K562 (cell line): ENCODE measurements around the gene CEP192. TPM values are rescaled to one million over a fixed set of nuclear protein-coding genes. Genes with fewer than 3 reads are reported as not detected.

ENCODE experiments used
- ATAC-seq: fragments of 200-7000 bp; cut with Tn5 transposase; 3 replicates; pipeline ENCODE4 v1.9.1; 2020; ENCODE audit warnings: moderate library complexity
- BruUV-seq: library from RNA; stranded (reverse); fragments of 400-500 nt; replicated peaks from 2 replicates; lab custom pipeline; 2021; lab: Mats Ljungman, UMichigan
- CTCF ChIA-PET: fragments of 300-600 bp; formaldehyde crosslinking; extraction: SDS; loops from one replicate; lab custom pipeline; 2021; ENCODE audit warnings: low intra/inter-chr PET ratio; lab: Yijun Ruan, JAX
- POLR2A ChIA-PET: fragments of 300-600, 350-650 bp; sonication (Branson Sonifier 250); formaldehyde crosslinking; extraction: SDS; loops from one replicate; lab custom pipeline; 2021; ENCODE audit warnings: antibody characterized with exemption, inconsistent platforms; lab: Yijun Ruan, JAX
- DNase-seq, 4 experiments: peaks; one replicate each; pipeline versions ENCODE4 v3.0.0 to v3.0.0-alpha.2; 2011 to 2018; ENCODE audit warnings: low spot score in 3 of 4, mixed read lengths in 3 of 4; ENCODE audit errors: extremely low read depth in 1 of 4
- FAIRE-seq: peaks from 2 replicates; lab custom pipeline; 2011; peaks lifted over from hg19 to GRCh38; lab: Jason Lieb, UNC
- H2AFZ ChIP-seq: 2 replicates; pipeline ENCODE4 v1.6.0; 2011; ENCODE audit warnings: low read depth, low read length, control low read depth, inconsistent platforms
- H3K27ac ChIP-seq: fragments of 200-600 bp; 3 replicates; pipeline ENCODE4 v1.8.0; 2011; ENCODE audit warnings: low read depth, mild to moderate bottlenecking, control low read depth, inconsistent platforms, low read length, moderate library complexity, mixed read lengths; ENCODE audit errors: extremely low read depth
- H3K27me3 ChIP-seq, 2 experiments: fragments of 300-600 bp in 1 of 2; 2 replicates in 1 of 2; 3 replicates in 1 of 2; pipeline versions ENCODE4 v1.6.0 to v1.8.0; 2011; ENCODE audit warnings: inconsistent platforms in 2 of 2, low read length in 2 of 2, mild to moderate bottlenecking in 1 of 2, mixed read lengths in 1 of 2, moderate library complexity in 1 of 2; ENCODE audit not compliant: control insufficient read depth in 2 of 2, insufficient read depth in 2 of 2
- H3K36me3 ChIP-seq: fragments of 300-600 bp; 3 replicates; pipeline ENCODE4 v1.8.0; 2011; ENCODE audit warnings: mild to moderate bottlenecking, low read length, inconsistent platforms; ENCODE audit not compliant: control insufficient read depth, insufficient read depth
- H3K4me1 ChIP-seq, 2 experiments: fragments of 200-600 bp in 1 of 2; replicated peaks in 1 of 2; 2 replicates in 1 of 2; 3 replicates in 1 of 2; pipeline versions ENCODE4 v1.5.1 to v1.8.0; 2011; ENCODE audit warnings: inconsistent platforms in 2 of 2, low read length in 2 of 2, mild to moderate bottlenecking in 1 of 2, mixed read lengths in 1 of 2, moderate library complexity in 1 of 2; ENCODE audit not compliant: control insufficient read depth in 2 of 2, insufficient read depth in 2 of 2
- H3K4me2 ChIP-seq: 2 replicates; pipeline ENCODE4 v1.6.1; 2011; ENCODE audit warnings: low read length, control low read depth, inconsistent platforms, mixed read lengths; ENCODE audit not compliant: insufficient read depth
- H3K4me3 ChIP-seq: fragments of 200-600 bp; sonication (generic), shearing (Covaris generic); 2 replicates; pipeline ENCODE4 v1.5.1; 2016; ENCODE audit warnings: control low read depth, inconsistent platforms
- H3K79me2 ChIP-seq: fragments of 200-600 bp; 3 replicates; pipeline ENCODE4 v1.8.0; 2011; ENCODE audit warnings: low read length, inconsistent platforms; ENCODE audit not compliant: control insufficient read depth, insufficient read depth
- H3K9ac ChIP-seq, 2 experiments: 2 replicates each; pipeline versions ENCODE4 v1.6.0 to v1.6.1; 2011; ENCODE audit warnings: low read depth in 2 of 2, low read length in 2 of 2, control low read depth in 1 of 2, inconsistent platforms in 1 of 2, mild to moderate bottlenecking in 1 of 2, mixed read lengths in 1 of 2; ENCODE audit not compliant: insufficient read depth in 1 of 2
- H3K9me1 ChIP-seq: one replicate; pipeline ENCODE4 v1.6.0; 2011; ENCODE audit warnings: inconsistent platforms, mild to moderate bottlenecking, low read length, moderate library complexity; ENCODE audit not compliant: control insufficient read depth, insufficient read depth
- H3K9me3 ChIP-seq: replicated peaks from 2 replicates; pipeline ENCODE4 v1.5.1; 2011; ENCODE audit warnings: low read depth, low read length, inconsistent platforms; ENCODE audit not compliant: control insufficient read depth, insufficient read depth
- H4K20me1 ChIP-seq: replicated peaks from 2 replicates; pipeline ENCODE4 v1.6.1; 2011; ENCODE audit warnings: low read length, inconsistent platforms, mixed read lengths; ENCODE audit not compliant: control insufficient read depth, insufficient read depth
- GTF2A2 ChIP-seq: IDR thresholded peaks from 2 replicates; pipeline ENCODE4 v1.6.1; 2016; ENCODE audit warnings: mild to moderate bottlenecking, missing genetic modification characterization, missing compliant biosample characterization
- HDAC2 ChIP-seq: fragments of 450-650 bp; IDR thresholded peaks from 2 replicates; pipeline ENCODE4 v1.6.1; 2016; ENCODE audit warnings: mild to moderate bottlenecking
- NFRKB ChIP-seq: fragments of 450-650 bp; IDR thresholded peaks from 2 replicates; pipeline ENCODE4 v1.6.1; 2016; ENCODE audit warnings: low read depth
- RBM15 ChIP-seq: fragments of 200-400 bp; formaldehyde crosslinking; IDR thresholded peaks from 2 replicates; pipeline ENCODE4 v1.6.1; 2018; ENCODE audit warnings: mild to moderate bottlenecking, low read length, moderate library complexity; ENCODE audit not compliant: insufficient read depth
- ZC3H8 ChIP-seq: fragments of 450-650 bp; IDR thresholded peaks from 2 replicates; pipeline ENCODE4 v1.6.1; 2017
- ZNF143 ChIP-seq: sonication (generic); formaldehyde crosslinking; IDR thresholded peaks from 2 replicates; pipeline ENCODE4 v1.9.0; 2022; ENCODE audit warnings: mild to moderate bottlenecking, missing genetic modification reagents
- WGBS: fragments of 100-300 bp; shearing (Covaris generic); methylation state at CpG from one replicate; pipeline ENCODE4 v1.1.6; 2016; ENCODE audit warnings: low coverage, mixed read lengths; ENCODE audit not compliant: insufficient coverage; ENCODE audit errors: missing lambda C conversion rate; 5-methylcytosine and 5-hydroxymethylcytosine counted together
- in situ Hi-C: fragments of 300-500 bp; cut with MboI; formaldehyde crosslinking; loops from 4 replicates; pipeline ENCODE4 v1.15.0; 2018; ENCODE audit warnings: inconsistent platforms, mixed read lengths
- intact Hi-C: fragments of 100-400 bp; cut with micrococcal nuclease; formaldehyde crosslinking; loops from 2 replicates; pipeline ENCODE4 v1.14.2; 2022
- polyA plus RNA-seq, 8 experiments: library from polyadenylated mRNA; depleted of rRNA in 4 of 8; stranded (reverse) in 5 of 8; unstranded in 3 of 8; fragments of >200 nt; fragmentation: Nextera tagmentation in 2 of 8; fragmentation: Illumina TruSeq in 1 of 8; extraction: Ambion mirVana in 2 of 8; extraction: Trizol in 1 of 8; gene quantifications; 2 replicates each; pipeline versions ENCODE4 v1.2.1 to v1.2.3, GENCODE V29; 2011 to 2014; ENCODE audit warnings: inconsistent platforms in 1 of 8, missing spikeins in 1 of 8
- total RNA-seq, 7 experiments: library from RNA; depleted of rRNA in 6 of 7; stranded (reverse); fragments of >200 nt in 6 of 7; fragmentation: Illumina TruSeq in 2 of 7; extraction: Trizol in 2 of 7; gene quantifications; 2 replicates each; pipeline versions ENCODE4 v1.2.1 to v1.2.3, GENCODE V29; 2011 to 2021; ENCODE audit warnings: low replicate concordance in 1 of 7
- TF ChIP-seq, protein P1 (sequence below): fragments of 250-450 bp; sonication (Bioruptor Pico); IDR thresholded peaks from 2 replicates; pipeline ENCODE4 v1.4.0; 2020

CEP192 gene
- total and polyA plus RNA-seq, 9 of the 15 experiments (the other 6 are each of a cell fraction or from before 2014, with no cell fraction given) = 14.4 to 54.4 (median 35.8) TPM

DNA sequence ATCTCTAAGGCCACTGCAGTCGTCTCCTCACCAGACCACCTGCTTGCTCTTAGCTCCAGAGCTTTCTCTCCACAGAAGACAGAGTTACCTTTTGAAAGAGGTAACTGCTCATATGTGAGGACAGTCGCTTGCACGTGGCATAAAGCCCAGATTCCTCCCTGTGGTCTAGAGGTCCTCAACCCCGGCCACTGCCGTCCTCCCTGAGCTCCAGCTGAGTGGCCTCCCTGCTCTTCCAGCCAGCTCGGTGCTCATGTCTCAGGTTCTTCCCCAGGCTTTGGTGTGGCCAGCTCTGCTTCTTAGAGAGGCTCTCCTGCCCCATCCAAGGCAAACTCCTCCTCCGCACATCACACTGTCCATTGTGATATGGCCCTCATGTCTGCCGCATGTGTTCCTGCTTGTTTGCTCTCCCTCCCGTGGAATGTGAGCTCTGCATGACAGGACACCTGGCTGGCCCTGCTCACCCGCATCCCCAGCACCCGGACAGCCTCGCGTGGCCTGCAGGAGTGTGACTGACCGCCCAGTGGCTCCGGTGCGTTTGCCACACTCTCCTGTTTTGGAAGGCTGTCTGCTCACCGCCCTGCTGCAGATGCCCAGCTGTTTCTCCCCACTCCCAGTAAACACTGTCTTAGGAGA lies 135.9 kb downstream of the CEP192 start:
- Histone ChIP-seq H3K9me1 (no peaks in the 10 kb centered on the region), H3K9ac (no peak overlapping the region), H3K36me3 (peaks cover 35% of the 10 kb centered on the region; the same call in 1 of the 3 replicates), H3K27ac (no peak overlapping the region), H3K4me2 (no peak overlapping the region), H3K79me2 (no peaks in the 10 kb centered on the region), H3K9me3 (no peaks in the 10 kb centered on the region), H3K27me3 (no peaks in the 10 kb centered on the region), H2AFZ (no peak overlapping the region), H3K4me1 (no peaks in the 10 kb centered on the region), H4K20me1 (no peaks in the 10 kb centered on the region), H3K4me3 (no peak overlapping the region)
- in situ Hi-C loops (no loop called here), intact Hi-C loops (no loop called here)
- ChIA-PET POLR2A (interaction anchor here (0.6 kb wide), 2 partner anchors 12 to 799 kb away, joined by 3 read pairs; no protein-coding TSS in a partner anchor), CTCF (no interaction called here)
- DNase-seq (no peak), ATAC-seq (peak; percentile 23), FAIRE-seq (no peak)
- WGBS = 84% methylated on average over 17 of the region's 17 CpGs
- BruUV-seq = no TSS peak
- TF ChIP-seq NFRKB (no peak), ZC3H8 (no peak), GTF2A2 (tag) (no peak), RBM15 (no peak), ZNF143 (no peak), HDAC2 (no peak)
- TF ChIP-seq, protein P1, sequence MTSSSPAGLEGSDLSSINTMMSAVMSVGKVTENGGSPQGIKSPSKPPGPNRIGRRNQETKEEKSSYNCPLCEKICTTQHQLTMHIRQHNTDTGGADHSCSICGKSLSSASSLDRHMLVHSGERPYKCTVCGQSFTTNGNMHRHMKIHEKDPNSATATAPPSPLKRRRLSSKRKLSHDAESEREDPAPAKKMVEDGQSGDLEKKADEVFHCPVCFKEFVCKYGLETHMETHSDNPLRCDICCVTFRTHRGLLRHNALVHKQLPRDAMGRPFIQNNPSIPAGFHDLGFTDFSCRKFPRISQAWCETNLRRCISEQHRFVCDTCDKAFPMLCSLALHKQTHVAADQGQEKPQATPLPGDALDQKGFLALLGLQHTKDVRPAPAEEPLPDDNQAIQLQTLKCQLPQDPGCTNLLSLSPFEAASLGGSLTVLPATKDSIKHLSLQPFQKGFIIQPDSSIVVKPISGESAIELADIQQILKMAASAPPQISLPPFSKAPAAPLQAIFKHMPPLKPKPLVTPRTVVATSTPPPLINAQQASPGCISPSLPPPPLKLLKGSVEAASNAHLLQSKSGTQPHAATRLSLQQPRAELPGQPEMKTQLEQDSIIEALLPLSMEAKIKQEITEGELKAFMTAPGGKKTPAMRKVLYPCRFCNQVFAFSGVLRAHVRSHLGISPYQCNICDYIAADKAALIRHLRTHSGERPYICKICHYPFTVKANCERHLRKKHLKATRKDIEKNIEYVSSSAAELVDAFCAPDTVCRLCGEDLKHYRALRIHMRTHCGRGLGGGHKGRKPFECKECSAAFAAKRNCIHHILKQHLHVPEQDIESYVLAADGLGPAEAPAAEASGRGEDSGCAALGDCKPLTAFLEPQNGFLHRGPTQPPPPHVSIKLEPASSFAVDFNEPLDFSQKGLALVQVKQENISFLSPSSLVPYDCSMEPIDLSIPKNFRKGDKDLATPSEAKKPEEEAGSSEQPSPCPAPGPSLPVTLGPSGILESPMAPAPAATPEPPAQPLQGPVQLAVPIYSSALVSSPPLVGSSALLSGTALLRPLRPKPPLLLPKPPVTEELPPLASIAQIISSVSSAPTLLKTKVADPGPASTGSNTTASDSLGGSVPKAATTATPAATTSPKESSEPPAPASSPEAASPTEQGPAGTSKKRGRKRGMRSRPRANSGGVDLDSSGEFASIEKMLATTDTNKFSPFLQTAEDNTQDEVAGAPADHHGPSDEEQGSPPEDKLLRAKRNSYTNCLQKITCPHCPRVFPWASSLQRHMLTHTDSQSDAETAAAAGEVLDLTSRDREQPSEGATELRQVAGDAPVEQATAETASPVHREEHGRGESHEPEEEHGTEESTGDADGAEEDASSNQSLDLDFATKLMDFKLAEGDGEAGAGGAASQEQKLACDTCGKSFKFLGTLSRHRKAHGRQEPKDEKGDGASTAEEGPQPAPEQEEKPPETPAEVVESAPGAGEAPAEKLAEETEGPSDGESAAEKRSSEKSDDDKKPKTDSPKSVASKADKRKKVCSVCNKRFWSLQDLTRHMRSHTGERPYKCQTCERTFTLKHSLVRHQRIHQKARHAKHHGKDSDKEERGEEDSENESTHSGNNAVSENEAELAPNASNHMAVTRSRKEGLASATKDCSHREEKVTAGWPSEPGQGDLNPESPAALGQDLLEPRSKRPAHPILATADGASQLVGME (CRISPR knock-in tag) = no peak
